Right atrium auricular region (tissue), 2 donors: ENCODE measurements around the gene P3H3. TPM values are rescaled to one million over a fixed set of nuclear protein-coding genes. Genes with fewer than 3 reads are reported as not detected.
"Not testable (repeated sequence)": the region's sequence is repeated elsewhere in the genome, so short reads cannot be mapped to it uniquely, and the experiment has no call there.

Experiments
- DNase-seq: peaks from one replicate; pipeline ENCODE4 v3.0.0-alpha.2; 2019; ENCODE audit warnings: low spot score
- H3K27ac ChIP-seq, 2 donors: fragments of 200-600 bp; sonication (generic); 1 replicate in 1 of 2; 2 replicates in 1 of 2; pipeline ENCODE4 v1.5.1; 2016 to 2019
- H3K27me3 ChIP-seq, 2 donors: fragments of 200-600 bp; sonication (generic); one replicate each; pipeline versions ENCODE4 v1.5.1 to v1.6.0; 2017 to 2019
- H3K36me3 ChIP-seq: fragments of 200-600 bp; sonication (generic); one replicate; pipeline ENCODE4 v1.5.1; 2016
- H3K4me1 ChIP-seq, 2 donors: fragments of 200-600 bp; sonication (generic); one replicate each; pipeline versions ENCODE4 v1.5.1 to v1.6.0; 2017 to 2019
- H3K4me3 ChIP-seq, 2 donors: fragments of 200-600 bp; sonication (generic); 1 replicate in 1 of 2; 2 replicates in 1 of 2; pipeline ENCODE4 v1.5.1; 2017 to 2019; ENCODE audit warnings: mild to moderate bottlenecking in 1 of 2, moderate library complexity in 1 of 2
- H3K9me3 ChIP-seq, 2 donors: fragments of 200-600 bp; sonication (generic); one replicate each; pipeline ENCODE4 v1.5.1; 2019
- total RNA-seq, 2 donors: library from RNA; depleted of rRNA; stranded (reverse); fragments of >200 nt; gene quantifications; one replicate each; pipeline ENCODE4 v1.1.0, GENCODE V29; 2016
- TF ChIP-seq, protein P1 (sequence below), 2 donors: fragments of 200-600 bp; sonication (generic); IDR thresholded peaks; one replicate each; pipeline ENCODE4 v1.5.1; 2019; ENCODE audit warnings: antibody characterized with exemption in 2 of 2

P3H3 gene
- total RNA-seq, 2 donors from 2014 or later, result 7.0 to 11.0 TPM

DNA sequence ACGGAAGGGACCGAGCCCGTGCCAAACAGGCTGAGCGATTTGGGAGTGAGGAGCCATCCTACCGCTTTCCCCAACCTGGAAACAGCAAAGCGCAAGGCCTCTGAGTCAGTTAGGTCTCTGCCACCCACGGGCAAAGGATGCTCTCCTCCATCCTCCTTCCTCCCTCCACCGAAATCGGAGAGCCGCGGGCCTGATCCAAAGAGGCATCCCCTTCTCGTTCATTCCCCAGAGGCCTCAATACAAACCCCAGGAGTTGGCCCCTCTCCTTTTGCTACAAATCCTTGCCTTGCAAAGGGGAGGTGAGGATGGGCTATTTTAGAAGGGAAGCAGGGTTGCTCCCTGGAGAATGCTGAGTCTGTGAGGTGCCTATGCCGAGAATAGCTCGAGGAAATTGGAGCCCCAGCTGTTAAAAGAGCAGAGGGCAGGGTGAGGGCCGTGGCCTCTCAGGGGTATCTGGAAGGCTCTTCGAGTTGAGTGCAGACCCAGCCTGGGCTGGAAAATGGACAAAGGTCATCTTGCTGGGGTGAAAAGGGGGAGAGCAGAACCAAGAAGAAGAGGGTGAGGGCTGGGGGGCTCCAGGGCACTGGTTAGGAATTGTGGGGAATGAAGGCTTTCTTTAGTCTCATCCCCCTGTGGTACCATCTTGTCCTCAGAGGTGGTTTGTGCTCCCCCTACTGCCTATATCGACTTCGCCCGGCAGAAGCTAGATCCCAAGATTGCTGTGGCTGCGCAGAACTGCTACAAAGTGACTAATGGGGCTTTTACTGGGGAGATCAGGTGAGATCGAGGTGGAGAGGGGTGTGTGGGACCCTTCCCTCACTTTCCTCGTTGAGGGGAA lies 40.2 kb downstream of the P3H3 start:
- TF ChIP-seq, protein P1, sequence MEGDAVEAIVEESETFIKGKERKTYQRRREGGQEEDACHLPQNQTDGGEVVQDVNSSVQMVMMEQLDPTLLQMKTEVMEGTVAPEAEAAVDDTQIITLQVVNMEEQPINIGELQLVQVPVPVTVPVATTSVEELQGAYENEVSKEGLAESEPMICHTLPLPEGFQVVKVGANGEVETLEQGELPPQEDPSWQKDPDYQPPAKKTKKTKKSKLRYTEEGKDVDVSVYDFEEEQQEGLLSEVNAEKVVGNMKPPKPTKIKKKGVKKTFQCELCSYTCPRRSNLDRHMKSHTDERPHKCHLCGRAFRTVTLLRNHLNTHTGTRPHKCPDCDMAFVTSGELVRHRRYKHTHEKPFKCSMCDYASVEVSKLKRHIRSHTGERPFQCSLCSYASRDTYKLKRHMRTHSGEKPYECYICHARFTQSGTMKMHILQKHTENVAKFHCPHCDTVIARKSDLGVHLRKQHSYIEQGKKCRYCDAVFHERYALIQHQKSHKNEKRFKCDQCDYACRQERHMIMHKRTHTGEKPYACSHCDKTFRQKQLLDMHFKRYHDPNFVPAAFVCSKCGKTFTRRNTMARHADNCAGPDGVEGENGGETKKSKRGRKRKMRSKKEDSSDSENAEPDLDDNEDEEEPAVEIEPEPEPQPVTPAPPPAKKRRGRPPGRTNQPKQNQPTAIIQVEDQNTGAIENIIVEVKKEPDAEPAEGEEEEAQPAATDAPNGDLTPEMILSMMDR (IDR thresholded peaks at IDR 0.05), result no peak
- no peaks in the 10 kb centered on the region for H3K9me3 ChIP-seq
- no peak for DNase-seq
- H3K4me1 ChIP-seq, result peaks cover 0 to 51% of the 10 kb centered on the region in 2 donors
- peaks cover 30% of the 10 kb centered on the region for H3K36me3 ChIP-seq
- peak overlapping the region; percentile 71 to 93 for H3K4me3 ChIP-seq
- no peaks in the 10 kb centered on the region for H3K27me3 ChIP-seq
- H3K27ac ChIP-seq, result peak overlapping the region; percentile 93 to 96

DNA sequence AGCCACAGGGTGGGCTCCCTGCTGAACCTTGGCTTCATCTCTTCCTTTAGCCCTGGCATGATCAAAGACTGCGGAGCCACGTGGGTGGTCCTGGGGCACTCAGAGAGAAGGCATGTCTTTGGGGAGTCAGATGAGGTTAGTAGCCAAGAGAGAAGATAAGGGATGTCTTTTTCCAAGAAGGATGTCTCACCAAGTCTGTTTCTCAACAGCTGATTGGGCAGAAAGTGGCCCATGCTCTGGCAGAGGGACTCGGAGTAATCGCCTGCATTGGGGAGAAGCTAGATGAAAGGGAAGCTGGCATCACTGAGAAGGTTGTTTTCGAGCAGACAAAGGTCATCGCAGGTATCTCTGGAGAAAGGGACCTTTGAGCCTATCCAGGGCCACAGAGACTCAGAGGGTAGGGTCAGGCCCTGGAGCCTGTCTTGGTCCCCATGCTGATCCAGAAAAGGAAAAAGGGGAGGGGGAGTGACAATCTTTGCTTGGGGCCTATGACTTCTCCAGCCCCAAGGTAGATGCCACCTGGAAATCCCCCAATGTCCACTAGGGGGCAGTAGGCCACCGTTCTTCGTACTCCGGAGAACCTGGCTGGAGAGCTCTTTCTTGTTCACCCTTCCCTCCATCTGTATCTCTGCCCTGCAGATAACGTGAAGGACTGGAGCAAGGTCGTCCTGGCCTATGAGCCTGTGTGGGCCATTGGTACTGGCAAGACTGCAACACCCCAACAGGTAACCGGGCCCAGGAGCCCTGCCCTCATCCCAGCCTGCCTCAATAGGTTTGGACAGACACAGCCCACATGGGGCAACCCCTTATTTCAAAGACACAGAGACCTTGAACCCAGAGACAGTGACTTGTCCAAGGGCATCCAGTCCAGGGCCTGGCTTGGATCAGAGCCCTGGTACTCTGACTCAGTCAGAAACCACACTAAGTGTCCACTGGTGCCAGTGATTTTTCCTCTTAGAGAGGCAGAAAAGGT lies 41.1 kb downstream of the P3H3 start:
- DNase-seq, result peak; percentile 86
- Histone ChIP-seq H3K36me3 (peaks cover 24% of the 10 kb centered on the region), H3K4me1 (peaks cover 0 to 60% of the 10 kb centered on the region in 2 donors), H3K9me3 (no peaks in the 10 kb centered on the region), H3K27ac (peak overlapping the region; percentile 93 to 96), H3K27me3 (no peaks in the 10 kb centered on the region), H3K4me3 (peak overlapping the region; percentile 71 to 93)
- TF ChIP-seq, protein P1 (IDR thresholded peaks at IDR 0.05), result peak; percentile 92 to 95

DNA sequence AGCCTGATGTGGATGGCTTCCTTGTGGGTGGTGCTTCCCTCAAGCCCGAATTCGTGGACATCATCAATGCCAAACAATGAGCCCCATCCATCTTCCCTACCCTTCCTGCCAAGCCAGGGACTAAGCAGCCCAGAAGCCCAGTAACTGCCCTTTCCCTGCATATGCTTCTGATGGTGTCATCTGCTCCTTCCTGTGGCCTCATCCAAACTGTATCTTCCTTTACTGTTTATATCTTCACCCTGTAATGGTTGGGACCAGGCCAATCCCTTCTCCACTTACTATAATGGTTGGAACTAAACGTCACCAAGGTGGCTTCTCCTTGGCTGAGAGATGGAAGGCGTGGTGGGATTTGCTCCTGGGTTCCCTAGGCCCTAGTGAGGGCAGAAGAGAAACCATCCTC lies 42.1 kb downstream of the P3H3 start:
- Histone ChIP-seq H3K27ac (peak overlapping the region in 1 of 2 donors; percentile 96), H3K4me1 (peaks cover 0 to 61% of the 10 kb centered on the region in 2 donors), H3K36me3 (peaks cover 21% of the 10 kb centered on the region)
- H3K27me3 ChIP-seq, H3K4me3 ChIP-seq, H3K9me3 ChIP-seq, DNase-seq: not testable (repeated sequence)

DNA sequence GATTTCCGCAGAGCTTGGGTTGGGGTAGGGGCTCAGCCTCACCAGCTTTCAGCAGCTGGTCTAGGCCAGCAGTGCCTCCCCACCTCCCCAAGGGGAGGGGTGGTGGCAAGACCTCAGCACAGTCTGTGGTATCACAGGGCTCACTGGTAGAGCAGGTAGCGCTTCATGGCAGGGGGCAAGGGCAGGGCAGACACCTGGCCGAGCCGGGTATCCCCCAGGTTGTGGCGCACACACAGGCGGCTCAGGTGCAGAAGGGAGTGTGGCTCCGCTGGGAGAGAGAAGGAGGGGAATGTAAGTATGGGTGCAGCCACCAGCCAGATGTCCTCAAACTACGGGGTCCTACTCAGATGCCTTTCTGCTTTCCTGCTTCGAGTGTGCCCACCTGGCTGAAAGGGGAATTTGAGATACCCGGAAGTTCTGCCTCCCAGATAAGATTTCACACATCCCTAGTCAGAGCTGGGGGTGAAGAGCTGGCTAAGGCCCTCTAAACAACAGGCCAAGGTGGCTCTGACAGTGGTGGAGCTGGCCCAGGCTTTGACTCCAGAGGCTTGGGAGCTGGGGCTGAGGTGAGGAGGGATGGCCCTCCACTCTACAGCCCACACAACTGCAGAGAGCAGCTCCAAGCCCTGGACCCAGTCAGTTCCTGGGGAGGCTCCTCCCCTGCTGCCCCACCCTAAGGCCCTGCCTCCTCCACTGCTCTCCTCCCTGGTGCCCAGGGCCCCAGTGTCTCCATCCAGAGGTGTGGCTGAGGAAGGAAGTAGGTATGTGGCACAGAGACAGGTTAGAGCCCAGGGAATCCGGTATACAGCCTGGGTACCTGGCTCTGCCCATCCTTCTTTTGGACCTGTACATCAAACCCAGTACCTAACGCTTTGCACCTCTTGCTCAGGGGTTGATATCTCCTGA lies 43.1 kb downstream of the P3H3 start:
- Histone ChIP-seq H3K4me1 (peaks cover 0 to 61% of the 10 kb centered on the region in 2 donors), H3K4me3 (peak overlapping the region in 1 of 2 donors; percentile 68), H3K27ac (peak overlapping the region; percentile 77 to 86), H3K27me3 (no peaks in the 10 kb centered on the region), H3K9me3 (no peaks in the 10 kb centered on the region), H3K36me3 (peaks cover 21% of the 10 kb centered on the region)
- TF ChIP-seq, protein P1 (IDR thresholded peaks at IDR 0.05), result no peak
- no peak for DNase-seq

DNA sequence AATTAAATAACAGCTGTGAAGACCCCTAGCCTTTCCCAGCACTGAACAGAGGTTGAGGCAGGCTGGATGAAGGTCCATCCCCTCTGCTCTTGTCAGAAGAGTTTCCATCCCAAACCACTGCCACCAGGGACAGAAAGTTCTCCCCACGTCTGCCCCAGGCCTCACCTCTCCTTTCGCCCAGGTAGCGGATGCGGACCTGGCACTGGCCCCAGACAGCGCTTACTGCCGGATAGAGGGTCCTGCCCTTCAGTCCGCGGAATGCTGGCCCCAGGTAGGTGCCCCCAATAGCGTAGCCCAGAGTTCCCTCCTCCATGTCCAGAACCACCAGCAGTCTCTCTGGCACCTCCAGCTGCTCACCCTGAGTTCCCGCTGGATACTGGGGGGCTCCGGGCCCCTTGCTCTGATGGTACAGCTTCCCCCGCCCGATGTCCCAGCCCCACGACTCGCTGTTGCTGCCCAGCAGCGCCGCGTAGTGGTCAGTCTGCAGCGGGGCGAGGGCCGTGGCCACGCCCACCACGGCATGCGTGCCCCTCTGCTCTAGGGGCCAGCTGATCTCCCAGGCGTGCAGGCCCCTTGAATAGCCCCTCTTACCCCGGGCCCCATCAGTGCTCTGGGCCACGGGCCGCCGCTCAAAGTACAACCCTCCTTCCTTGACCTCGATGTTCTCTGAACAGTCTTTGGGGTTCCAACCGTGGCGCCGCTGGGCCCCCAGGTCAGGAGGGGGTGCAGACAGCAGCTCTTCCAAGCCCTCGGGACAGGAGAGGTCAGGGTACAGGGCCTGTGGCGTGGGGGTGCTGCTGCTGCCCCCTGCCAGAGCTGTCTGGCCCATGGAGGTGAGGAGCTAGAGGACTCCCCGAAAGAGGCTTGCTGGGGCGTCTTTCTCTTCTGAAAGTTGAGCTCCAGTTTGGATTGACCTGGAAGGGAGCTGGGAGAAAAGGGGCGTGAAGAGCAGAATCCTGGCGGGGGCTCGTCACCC lies 44.2 kb downstream of the P3H3 start:
- Histone ChIP-seq H3K4me3 (peak overlapping the region; percentile 62 to 68), H3K4me1 (peaks cover 0 to 54% of the 10 kb centered on the region in 2 donors), H3K36me3 (peaks cover 21% of the 10 kb centered on the region), H3K27ac (peak overlapping the region; percentile 77 to 86), H3K27me3 (no peaks in the 10 kb centered on the region), H3K9me3 (no peaks in the 10 kb centered on the region)
- peak; percentile 83 for DNase-seq
- TF ChIP-seq, protein P1 (IDR thresholded peaks at IDR 0.05), result peak; percentile 86 to 96
